ENCODE results near the gene UBTD1. TPM values are rescaled to one million over a fixed set of nuclear protein-coding genes. Genes with fewer than 3 reads are reported as not detected.
"Not testable (repeated sequence)": the region's sequence is repeated elsewhere in the genome, so short reads cannot be mapped to it uniquely, and the experiment has no call there.

The UBTD1 gene
- total RNA-seq, 1 experiment from 2014 or later = 14.8 TPM

GRCh38 chr10:97560731-97561381 is 62.1 kb downstream of the UBTD1 start:
- DNase-seq (ENCODE audit: low read depth in 1 of 2, low spot score in 2 of 2); H3K27me3 ChIP-seq (replicated peaks); H3K27ac ChIP-seq; H3K4me1 ChIP-seq (replicated peaks); H3K36me3 ChIP-seq; H3K9me3 ChIP-seq (replicated peaks): not testable (repeated sequence)
- peak overlapping the region; percentile 14; the same call in 1 of the 2 replicates for H3K4me3 ChIP-seq

- not testable (repeated sequence) for DNase-seq (ENCODE audit: low read depth in 1 of 2, low spot score in 2 of 2); H3K36me3 ChIP-seq; H3K27ac ChIP-seq; H3K4me1 ChIP-seq (replicated peaks); H3K9me3 ChIP-seq (replicated peaks); H3K4me3 ChIP-seq; H3K27me3 ChIP-seq (replicated peaks)
Observed at GRCh38 chr10:97561386-97562077, 62.8 kb downstream of the UBTD1 start.

- DNase-seq (ENCODE audit: low read depth in 1 of 2, low spot score in 2 of 2); H3K27ac ChIP-seq; H3K4me1 ChIP-seq (replicated peaks); H3K27me3 ChIP-seq (replicated peaks); H3K9me3 ChIP-seq (replicated peaks); H3K4me3 ChIP-seq; H3K36me3 ChIP-seq: not testable (repeated sequence)
Observed at GRCh38 chr10:97562329-97562728, 63.6 kb downstream of the UBTD1 start.

- Histone ChIP-seq H3K27me3 (replicated peaks) (no peaks in the 10 kb centered on the region), H3K4me1 (replicated peaks) (no peaks in the 10 kb centered on the region), H3K4me3 (no peak overlapping the region), H3K27ac (no peak overlapping the region), H3K36me3 (no peaks in the 10 kb centered on the region), H3K9me3 (replicated peaks) (no peaks in the 10 kb centered on the region)
- no peak for DNase-seq (ENCODE audit: low read depth in 1 of 2, low spot score in 2 of 2)
Observed at GRCh38 chr10:97563337-97563736, 64.6 kb downstream of the UBTD1 start.

GRCh38 chr10:97564776-97565175 is 66.1 kb downstream of the UBTD1 start:
- Histone ChIP-seq H3K4me1 (replicated peaks) (no peaks in the 10 kb centered on the region), H3K27ac (no peak overlapping the region), H3K27me3 (replicated peaks) (no peaks in the 10 kb centered on the region), H3K9me3 (replicated peaks) (no peaks in the 10 kb centered on the region), H3K4me3 (no peak overlapping the region), H3K36me3 (no peaks in the 10 kb centered on the region)
- DNase-seq (ENCODE audit: low read depth in 1 of 2, low spot score in 2 of 2) = no peak

- Histone ChIP-seq H3K4me1 (replicated peaks) (no peaks in the 10 kb centered on the region), H3K4me3 (no peak overlapping the region), H3K36me3 (peaks cover 4% of the 10 kb centered on the region; the same call in 1 of the 2 replicates), H3K27me3 (replicated peaks) (no peaks in the 10 kb centered on the region), H3K9me3 (replicated peaks) (no peaks in the 10 kb centered on the region), H3K27ac (no peak overlapping the region)
- DNase-seq (ENCODE audit: low read depth in 1 of 2, low spot score in 2 of 2) = no peak
Observed at GRCh38 chr10:97566336-97566996, 67.7 kb downstream of the UBTD1 start.

GRCh38 chr10:97567891-97568290 is 69.2 kb downstream of the UBTD1 start:
- no peaks in the 10 kb centered on the region for H3K9me3 ChIP-seq (replicated peaks)
- H3K27me3 ChIP-seq (replicated peaks) = no peaks in the 10 kb centered on the region
- peaks cover 7% of the 10 kb centered on the region for H3K4me1 ChIP-seq (replicated peaks)
- H3K36me3 ChIP-seq = peaks cover 4% of the 10 kb centered on the region; the same call in 1 of the 2 replicates
- no peak for DNase-seq (ENCODE audit: low read depth in 1 of 2, low spot score in 2 of 2)
- H3K4me3 ChIP-seq = no peak overlapping the region
- no peak overlapping the region for H3K27ac ChIP-seq

GRCh38 chr10:97570146-97570788 is 71.5 kb downstream of the UBTD1 start:
- no peak for DNase-seq (ENCODE audit: low read depth in 1 of 2, low spot score in 2 of 2)
- Histone ChIP-seq H3K4me1 (replicated peaks) (peaks cover 23% of the 10 kb centered on the region), H3K9me3 (replicated peaks) (no peaks in the 10 kb centered on the region), H3K27me3 (replicated peaks) (no peaks in the 10 kb centered on the region), H3K4me3 (no peak overlapping the region), H3K36me3 (peaks cover 4% of the 10 kb centered on the region; the same call in 1 of the 2 replicates), H3K27ac (no peak overlapping the region)

GRCh38 chr10:97570789-97571471 is 72.2 kb downstream of the UBTD1 start:
- Histone ChIP-seq H3K9me3 (replicated peaks) (no peaks in the 10 kb centered on the region), H3K27ac (no peak overlapping the region), H3K4me3 (no peak overlapping the region), H3K4me1 (replicated peaks) (peaks cover 25% of the 10 kb centered on the region), H3K36me3 (peaks cover 4% of the 10 kb centered on the region; the same call in 1 of the 2 replicates), H3K27me3 (replicated peaks) (no peaks in the 10 kb centered on the region)
- DNase-seq (ENCODE audit: low read depth in 1 of 2, low spot score in 2 of 2) = no peak

GRCh38 chr10:97571622-97572021 is 72.9 kb downstream of the UBTD1 start:
- no peak for DNase-seq (ENCODE audit: low read depth in 1 of 2, low spot score in 2 of 2)
- Histone ChIP-seq H3K4me1 (replicated peaks) (peaks cover 25% of the 10 kb centered on the region), H3K27ac (no peak overlapping the region), H3K27me3 (replicated peaks) (no peaks in the 10 kb centered on the region), H3K4me3 (no peak overlapping the region), H3K9me3 (replicated peaks) (no peaks in the 10 kb centered on the region), H3K36me3 (peaks cover 4% of the 10 kb centered on the region; the same call in 1 of the 2 replicates)

- peaks cover 25% of the 10 kb centered on the region for H3K4me1 ChIP-seq (replicated peaks)
- peak; percentile 42 to 78 for DNase-seq (ENCODE audit: low read depth in 1 of 2, low spot score in 2 of 2)
- peaks cover 4% of the 10 kb centered on the region; the same call in 1 of the 2 replicates for H3K36me3 ChIP-seq
- no peaks in the 10 kb centered on the region for H3K9me3 ChIP-seq (replicated peaks)
- no peak within 1 kb of the TSS for H3K4me3 ChIP-seq
- no peak within 1 kb of the TSS for H3K27ac ChIP-seq
- H3K27me3 ChIP-seq (replicated peaks) = no peaks in the 10 kb centered on the region
Observed at GRCh38 chr10:97572214-97572989, 73.7 kb downstream of the UBTD1 start, which contains the start of gene ANKRD2. TSS of gene ANKRD2 (plus strand) at chr10:97572779. CDS start at chr10:97572789, 10 bp downstream.

- Histone ChIP-seq H3K9me3 (replicated peaks) (no peaks in the 10 kb centered on the region), H3K4me1 (replicated peaks) (peaks cover 25% of the 10 kb centered on the region), H3K4me3 (no peak overlapping the region), H3K27ac (no peak overlapping the region), H3K27me3 (replicated peaks) (no peaks in the 10 kb centered on the region), H3K36me3 (peaks cover 4% of the 10 kb centered on the region; the same call in 1 of the 2 replicates)
- DNase-seq (ENCODE audit: low read depth in 1 of 2, low spot score in 2 of 2) = no peak
Observed at GRCh38 chr10:97573021-97573420, 74.3 kb downstream of the UBTD1 start.

Data from SJSA1 (cell line).